ENCODE data around the gene CARS2. TPM values are rescaled to one million over a fixed set of nuclear protein-coding genes. Genes with fewer than 3 reads are reported as not detected.

CARS2 gene
- total and polyA plus RNA-seq, 2 experiments from 2014 or later = 39.0 to 53.5 TPM

- H3K79me2 ChIP-seq (replicated peaks; ENCODE audit: insufficient read depth) = no peaks in the 10 kb centered on the region
- H3K9me2 ChIP-seq (ENCODE audit: insufficient read depth) = no peaks in the 10 kb centered on the region
- no peak overlapping the region for H3K4me2 ChIP-seq
- H3K36me3 ChIP-seq (ENCODE audit: insufficient read depth) = no peaks in the 10 kb centered on the region; the same call in 1 of the 2 replicates
- no peaks in the 10 kb centered on the region for H3K4me1 ChIP-seq (ENCODE audit: insufficient read depth)
- H3K4me3 Mint-ChIP-seq = no peak overlapping the region
- H3K27me3 Mint-ChIP-seq (ENCODE audit: insufficient read depth, low read depth, poor library complexity) = peaks cover 8% of the 10 kb centered on the region
- peaks cover 12% of the 10 kb centered on the region; the same call in 2 of the 3 replicates for H3K36me3 Mint-ChIP-seq (ENCODE audit: low read depth)
- H3F3A ChIP-seq (replicated peaks; ENCODE audit: low read depth) = no peaks in the 10 kb centered on the region
- H2AFZ ChIP-seq = no peak overlapping the region
- TF ChIP-seq JUNB (IDR thresholded peaks at IDR 0.05; ENCODE audit: unreplicated experiment) (no peak), POLR2AphosphoS5 (IDR thresholded peaks at IDR 0.05; ENCODE audit: low read depth) (no peak), ZNF331 (CRISPR knock-in tag; IDR thresholded peaks at IDR 0.05; ENCODE audit: low read depth) (no peak), ZNF114 (CRISPR knock-in tag; IDR thresholded peaks at IDR 0.05) (no peak), CREB1 (CRISPR knock-in tag; IDR thresholded peaks at IDR 0.05; ENCODE audit: low read depth) (no peak), EZH2phosphoT487 (IDR thresholded peaks at IDR 0.05; ENCODE audit: unreplicated experiment) (no peak), CTCF (conservative IDR thresholded peaks at IDR 0.05; ENCODE audit: low read depth in 2 of 2) (no peak), NANOG (IDR thresholded peaks at IDR 0.05; ENCODE audit: borderline replicate concordance) (no peak), STAT1 (IDR thresholded peaks at IDR 0.05; ENCODE audit: unreplicated experiment) (no peak), EZH2 (IDR thresholded peaks at IDR 0.05; ENCODE audit: low read depth, unreplicated experiment) (no peak)
- TF ChIP-seq, protein P1, sequence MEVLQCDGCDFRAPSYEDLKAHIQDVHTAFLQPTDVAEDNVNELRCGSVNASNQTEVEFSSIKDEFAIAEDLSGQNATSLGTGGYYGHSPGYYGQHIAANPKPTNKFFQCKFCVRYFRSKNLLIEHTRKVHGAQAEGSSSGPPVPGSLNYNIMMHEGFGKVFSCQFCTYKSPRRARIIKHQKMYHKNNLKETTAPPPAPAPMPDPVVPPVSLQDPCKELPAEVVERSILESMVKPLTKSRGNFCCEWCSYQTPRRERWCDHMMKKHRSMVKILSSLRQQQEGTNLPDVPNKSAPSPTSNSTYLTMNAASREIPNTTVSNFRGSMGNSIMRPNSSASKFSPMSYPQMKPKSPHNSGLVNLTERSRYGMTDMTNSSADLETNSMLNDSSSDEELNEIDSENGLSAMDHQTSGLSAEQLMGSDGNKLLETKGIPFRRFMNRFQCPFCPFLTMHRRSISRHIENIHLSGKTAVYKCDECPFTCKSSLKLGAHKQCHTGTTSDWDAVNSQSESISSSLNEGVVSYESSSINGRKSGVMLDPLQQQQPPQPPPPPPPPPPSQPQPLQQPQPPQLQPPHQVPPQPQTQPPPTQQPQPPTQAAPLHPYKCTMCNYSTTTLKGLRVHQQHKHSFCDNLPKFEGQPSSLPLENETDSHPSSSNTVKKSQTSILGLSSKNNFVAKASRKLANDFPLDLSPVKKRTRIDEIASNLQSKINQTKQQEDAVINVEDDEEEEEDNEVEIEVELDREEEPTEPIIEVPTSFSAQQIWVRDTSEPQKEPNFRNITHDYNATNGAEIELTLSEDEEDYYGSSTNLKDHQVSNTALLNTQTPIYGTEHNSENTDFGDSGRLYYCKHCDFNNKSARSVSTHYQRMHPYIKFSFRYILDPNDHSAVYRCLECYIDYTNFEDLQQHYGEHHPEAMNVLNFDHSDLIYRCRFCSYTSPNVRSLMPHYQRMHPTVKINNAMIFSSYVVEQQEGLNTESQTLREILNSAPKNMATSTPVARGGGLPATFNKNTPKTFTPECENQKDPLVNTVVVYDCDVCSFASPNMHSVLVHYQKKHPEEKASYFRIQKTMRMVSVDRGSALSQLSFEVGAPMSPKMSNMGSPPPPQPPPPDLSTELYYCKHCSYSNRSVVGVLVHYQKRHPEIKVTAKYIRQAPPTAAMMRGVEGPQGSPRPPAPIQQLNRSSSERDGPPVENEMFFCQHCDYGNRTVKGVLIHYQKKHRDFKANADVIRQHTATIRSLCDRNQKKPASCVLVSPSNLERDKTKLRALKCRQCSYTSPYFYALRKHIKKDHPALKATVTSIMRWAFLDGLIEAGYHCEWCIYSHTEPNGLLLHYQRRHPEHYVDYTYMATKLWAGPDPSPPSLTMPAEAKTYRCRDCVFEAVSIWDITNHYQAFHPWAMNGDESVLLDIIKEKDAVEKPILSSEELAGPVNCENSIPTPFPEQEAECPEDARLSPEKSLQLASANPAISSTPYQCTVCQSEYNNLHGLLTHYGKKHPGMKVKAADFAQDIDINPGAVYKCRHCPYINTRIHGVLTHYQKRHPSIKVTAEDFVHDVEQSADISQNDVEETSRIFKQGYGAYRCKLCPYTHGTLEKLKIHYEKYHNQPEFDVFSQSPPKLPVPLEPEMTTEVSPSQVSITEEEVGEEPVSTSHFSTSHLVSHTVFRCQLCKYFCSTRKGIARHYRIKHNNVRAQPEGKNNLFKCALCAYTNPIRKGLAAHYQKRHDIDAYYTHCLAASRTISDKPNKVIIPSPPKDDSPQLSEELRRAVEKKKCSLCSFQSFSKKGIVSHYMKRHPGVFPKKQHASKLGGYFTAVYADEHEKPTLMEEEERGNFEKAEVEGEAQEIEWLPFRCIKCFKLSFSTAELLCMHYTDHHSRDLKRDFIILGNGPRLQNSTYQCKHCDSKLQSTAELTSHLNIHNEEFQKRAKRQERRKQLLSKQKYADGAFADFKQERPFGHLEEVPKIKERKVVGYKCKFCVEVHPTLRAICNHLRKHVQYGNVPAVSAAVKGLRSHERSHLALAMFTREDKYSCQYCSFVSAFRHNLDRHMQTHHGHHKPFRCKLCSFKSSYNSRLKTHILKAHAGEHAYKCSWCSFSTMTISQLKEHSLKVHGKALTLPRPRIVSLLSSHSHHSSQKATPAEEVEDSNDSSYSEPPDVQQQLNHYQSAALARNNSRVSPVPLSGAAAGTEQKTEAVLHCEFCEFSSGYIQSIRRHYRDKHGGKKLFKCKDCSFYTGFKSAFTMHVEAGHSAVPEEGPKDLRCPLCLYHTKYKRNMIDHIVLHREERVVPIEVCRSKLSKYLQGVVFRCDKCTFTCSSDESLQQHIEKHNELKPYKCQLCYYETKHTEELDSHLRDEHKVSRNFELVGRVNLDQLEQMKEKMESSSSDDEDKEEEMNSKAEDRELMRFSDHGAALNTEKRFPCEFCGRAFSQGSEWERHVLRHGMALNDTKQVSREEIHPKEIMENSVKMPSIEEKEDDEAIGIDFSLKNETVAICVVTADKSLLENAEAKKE (CRISPR knock-in tag; IDR thresholded peaks at IDR 0.05) = no peak
- TF ChIP-seq, protein P2, sequence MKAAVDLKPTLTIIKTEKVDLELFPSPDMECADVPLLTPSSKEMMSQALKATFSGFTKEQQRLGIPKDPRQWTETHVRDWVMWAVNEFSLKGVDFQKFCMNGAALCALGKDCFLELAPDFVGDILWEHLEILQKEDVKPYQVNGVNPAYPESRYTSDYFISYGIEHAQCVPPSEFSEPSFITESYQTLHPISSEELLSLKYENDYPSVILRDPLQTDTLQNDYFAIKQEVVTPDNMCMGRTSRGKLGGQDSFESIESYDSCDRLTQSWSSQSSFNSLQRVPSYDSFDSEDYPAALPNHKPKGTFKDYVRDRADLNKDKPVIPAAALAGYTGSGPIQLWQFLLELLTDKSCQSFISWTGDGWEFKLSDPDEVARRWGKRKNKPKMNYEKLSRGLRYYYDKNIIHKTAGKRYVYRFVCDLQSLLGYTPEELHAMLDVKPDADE (IDR thresholded peaks at IDR 0.05) = no peak
- TF ChIP-seq, protein P3, sequence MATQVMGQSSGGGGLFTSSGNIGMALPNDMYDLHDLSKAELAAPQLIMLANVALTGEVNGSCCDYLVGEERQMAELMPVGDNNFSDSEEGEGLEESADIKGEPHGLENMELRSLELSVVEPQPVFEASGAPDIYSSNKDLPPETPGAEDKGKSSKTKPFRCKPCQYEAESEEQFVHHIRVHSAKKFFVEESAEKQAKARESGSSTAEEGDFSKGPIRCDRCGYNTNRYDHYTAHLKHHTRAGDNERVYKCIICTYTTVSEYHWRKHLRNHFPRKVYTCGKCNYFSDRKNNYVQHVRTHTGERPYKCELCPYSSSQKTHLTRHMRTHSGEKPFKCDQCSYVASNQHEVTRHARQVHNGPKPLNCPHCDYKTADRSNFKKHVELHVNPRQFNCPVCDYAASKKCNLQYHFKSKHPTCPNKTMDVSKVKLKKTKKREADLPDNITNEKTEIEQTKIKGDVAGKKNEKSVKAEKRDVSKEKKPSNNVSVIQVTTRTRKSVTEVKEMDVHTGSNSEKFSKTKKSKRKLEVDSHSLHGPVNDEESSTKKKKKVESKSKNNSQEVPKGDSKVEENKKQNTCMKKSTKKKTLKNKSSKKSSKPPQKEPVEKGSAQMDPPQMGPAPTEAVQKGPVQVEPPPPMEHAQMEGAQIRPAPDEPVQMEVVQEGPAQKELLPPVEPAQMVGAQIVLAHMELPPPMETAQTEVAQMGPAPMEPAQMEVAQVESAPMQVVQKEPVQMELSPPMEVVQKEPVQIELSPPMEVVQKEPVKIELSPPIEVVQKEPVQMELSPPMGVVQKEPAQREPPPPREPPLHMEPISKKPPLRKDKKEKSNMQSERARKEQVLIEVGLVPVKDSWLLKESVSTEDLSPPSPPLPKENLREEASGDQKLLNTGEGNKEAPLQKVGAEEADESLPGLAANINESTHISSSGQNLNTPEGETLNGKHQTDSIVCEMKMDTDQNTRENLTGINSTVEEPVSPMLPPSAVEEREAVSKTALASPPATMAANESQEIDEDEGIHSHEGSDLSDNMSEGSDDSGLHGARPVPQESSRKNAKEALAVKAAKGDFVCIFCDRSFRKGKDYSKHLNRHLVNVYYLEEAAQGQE (IDR thresholded peaks at IDR 0.05; ENCODE audit: unreplicated experiment) = no peak
- no peak overlapping the region for H3K4me3 ChIP-seq
- ATAC-seq (no peak), DNase-seq (ENCODE audit: low spot score) (no peak)
- no peaks in the 10 kb centered on the region for H3K27me3 ChIP-seq (ENCODE audit: insufficient read depth)
- H3K4me1 Mint-ChIP-seq = peaks cover 19% of the 10 kb centered on the region
- no peaks in the 10 kb centered on the region for H3K9me3 Mint-ChIP-seq
- peaks cover 3% of the 10 kb centered on the region; the same call in 1 of the 2 replicates for H4K20me1 ChIP-seq (replicated peaks; ENCODE audit: insufficient read depth)
- H3K27ac ChIP-seq (ENCODE audit: low read depth) = peak overlapping the region; percentile 66; the same call in 1 of the 2 replicates
- H3K27ac Mint-ChIP-seq = no peak overlapping the region; the same call in 1 of the 2 replicates
Measured at GRCh38 chr13:110651726-110652230, 54.1 kb downstream of the CARS2 start.

Data from GM23338 (cell line).